ENCODE results near the gene CALY. TPM values are rescaled to one million over a fixed set of nuclear protein-coding genes. Genes with fewer than 3 reads are reported as not detected.
A peak's percentile ranks its signal among the peaks of the same experiment; 100 is the strongest.
"Not testable (repeated sequence)": the region's sequence is repeated elsewhere in the genome, so short reads cannot be mapped to it uniquely, and the experiment has no call there.

The CALY gene
- total RNA-seq, 2 donors from 2014 or later: 1.8 TPM; not detected in 1

DNA sequence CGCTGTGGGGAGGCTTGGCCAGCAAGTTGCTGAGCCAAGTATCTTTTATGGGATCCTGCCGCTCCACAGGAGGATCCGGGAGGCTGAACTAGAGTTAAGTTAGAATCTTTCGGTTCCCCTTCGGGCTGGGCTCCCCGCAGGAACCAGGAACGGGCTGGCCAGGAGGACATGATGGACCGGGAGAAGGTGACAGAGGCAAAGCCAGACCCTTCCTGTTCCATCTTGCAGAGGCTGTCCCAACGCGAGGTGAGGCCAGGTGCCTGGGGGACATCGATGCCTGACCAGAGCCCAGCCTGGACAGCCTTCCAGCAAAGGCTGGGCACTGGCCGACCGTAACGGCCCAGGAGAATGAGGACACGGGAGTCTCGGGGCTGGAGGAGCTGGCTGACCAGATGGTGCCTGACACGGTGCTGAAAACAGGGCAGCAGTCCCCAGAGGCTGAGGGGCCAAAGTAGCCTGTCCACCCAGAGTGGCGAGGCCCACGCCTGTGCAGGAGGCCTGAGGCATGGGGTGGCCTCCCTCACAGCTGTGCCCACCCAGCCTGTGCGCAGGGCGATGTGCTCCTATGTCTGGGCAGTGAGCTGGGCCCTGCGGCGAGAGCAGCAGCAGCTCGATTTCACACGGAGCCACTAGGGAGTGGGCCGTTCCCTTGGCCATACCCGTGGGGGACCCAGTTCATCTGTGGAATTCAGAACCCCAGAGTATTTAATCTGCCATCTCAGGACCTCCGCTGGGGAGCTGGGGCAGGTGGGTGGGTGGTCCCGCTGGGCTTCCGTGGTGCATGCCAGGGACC, 40.5 kb upstream of the CALY start:
- TF ChIP-seq POLR2A (IDR thresholded peaks at IDR 0.05): no peak
- TF ChIP-seq, protein P1, sequence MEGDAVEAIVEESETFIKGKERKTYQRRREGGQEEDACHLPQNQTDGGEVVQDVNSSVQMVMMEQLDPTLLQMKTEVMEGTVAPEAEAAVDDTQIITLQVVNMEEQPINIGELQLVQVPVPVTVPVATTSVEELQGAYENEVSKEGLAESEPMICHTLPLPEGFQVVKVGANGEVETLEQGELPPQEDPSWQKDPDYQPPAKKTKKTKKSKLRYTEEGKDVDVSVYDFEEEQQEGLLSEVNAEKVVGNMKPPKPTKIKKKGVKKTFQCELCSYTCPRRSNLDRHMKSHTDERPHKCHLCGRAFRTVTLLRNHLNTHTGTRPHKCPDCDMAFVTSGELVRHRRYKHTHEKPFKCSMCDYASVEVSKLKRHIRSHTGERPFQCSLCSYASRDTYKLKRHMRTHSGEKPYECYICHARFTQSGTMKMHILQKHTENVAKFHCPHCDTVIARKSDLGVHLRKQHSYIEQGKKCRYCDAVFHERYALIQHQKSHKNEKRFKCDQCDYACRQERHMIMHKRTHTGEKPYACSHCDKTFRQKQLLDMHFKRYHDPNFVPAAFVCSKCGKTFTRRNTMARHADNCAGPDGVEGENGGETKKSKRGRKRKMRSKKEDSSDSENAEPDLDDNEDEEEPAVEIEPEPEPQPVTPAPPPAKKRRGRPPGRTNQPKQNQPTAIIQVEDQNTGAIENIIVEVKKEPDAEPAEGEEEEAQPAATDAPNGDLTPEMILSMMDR (IDR thresholded peaks at IDR 0.05): no peak
- Histone ChIP-seq H3K27ac (no peak overlapping the region), H3K27me3 (no peaks in the 10 kb centered on the region), H3K4me1 (peaks cover 29% of the 10 kb centered on the region), H3K36me3 (replicated peaks in 1 of 2; ENCODE audit: insufficient read depth in 1 of 2, low read depth in 2 of 2) (no peaks in the 10 kb centered on the region), H3K4me3 (no peak overlapping the region), H3K9me3 (no peaks in the 10 kb centered on the region)
- DNase-seq (no peak), ATAC-seq (no peak)
- 82 to 91% methylated on average over 4 to 29 of the region's 30 CpGs for WGBS, 2 donors
- intact Hi-C loops (cut with DNase I): no loop called here

GRCh38 chr10:133376183-133376582, 39.5 kb upstream of the CALY start:
- intact Hi-C loops (cut with DNase I); H3K36me3 ChIP-seq (replicated peaks in 1 of 2; ENCODE audit: insufficient read depth in 1 of 2, low read depth in 2 of 2); H3K9me3 ChIP-seq; H3K27ac ChIP-seq; H3K4me3 ChIP-seq; ATAC-seq; DNase-seq; H3K27me3 ChIP-seq: not testable (repeated sequence)
- H3K4me1 ChIP-seq: peaks cover 39% of the 10 kb centered on the region
- 86 to 87% methylated on average over 5 of the region's 5 CpGs for WGBS, 2 donors

DNA sequence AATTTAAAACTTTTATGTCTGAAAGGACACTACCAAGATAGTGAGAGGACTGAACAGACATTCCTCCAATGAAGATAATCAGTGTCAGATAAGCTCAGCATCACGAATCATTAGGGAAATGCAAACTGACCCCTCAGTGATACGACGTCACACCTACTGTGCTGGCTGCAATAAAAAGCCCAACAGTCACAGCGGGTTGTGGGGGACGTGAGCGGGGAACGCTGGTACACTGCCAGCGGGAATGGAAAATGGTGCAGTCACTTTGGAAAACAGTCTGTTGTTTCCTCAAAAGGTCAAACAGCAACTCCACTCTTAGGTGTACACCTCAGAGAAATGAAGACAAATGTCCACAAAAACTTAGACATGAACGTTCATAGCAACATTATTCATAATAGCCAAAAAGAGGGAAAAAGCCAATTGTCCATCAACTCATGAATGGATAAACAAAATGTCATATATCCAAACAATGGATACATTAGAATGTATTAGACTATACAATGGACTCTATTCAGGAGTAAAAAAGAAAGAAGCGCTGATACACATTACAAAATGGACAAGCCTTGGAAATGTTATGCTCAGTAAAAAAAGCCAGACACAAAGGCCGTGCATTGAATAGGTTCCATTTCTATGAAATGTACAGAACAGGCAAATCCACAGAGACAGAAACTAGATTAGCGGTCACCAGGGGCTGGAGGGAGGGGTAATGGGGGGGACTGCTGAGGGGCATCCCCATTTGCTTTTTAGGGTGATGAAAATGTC, 38.8 kb upstream of the CALY start:
- DNase-seq (no peak), ATAC-seq (no peak)
- Histone ChIP-seq H3K9me3 (no peaks in the 10 kb centered on the region), H3K4me3 (no peak overlapping the region), H3K27me3 (no peaks in the 10 kb centered on the region), H3K27ac (no peak overlapping the region), H3K4me1 (peaks cover 40% of the 10 kb centered on the region), H3K36me3 (replicated peaks in 1 of 2; ENCODE audit: insufficient read depth in 1 of 2, low read depth in 2 of 2) (no peaks in the 10 kb centered on the region)
- whole genome bisulfite sequencing, 2 donors: 72 to 84% methylated on average over 12 of the region's 12 CpGs
- intact Hi-C loops (cut with DNase I): no loop called here
- TF ChIP-seq, protein P1 (IDR thresholded peaks at IDR 0.05): no peak
- TF ChIP-seq POLR2A (IDR thresholded peaks at IDR 0.05): no peak

GRCh38 chr10:133373174-133374090, 36.7 kb upstream of the CALY start, which contains the start of gene ECHS1:
Gene ECHS1, minus strand, starts transcription at chr10:133373354. Its CDS starts 21 bp downstream, at chr10:133373333.
- H3K27ac ChIP-seq: peak within 1 kb of the TSS; percentile 81 to 93 (median 86)
- 0% methylated on average over 22 to 70 of the region's 89 CpGs for WGBS, 2 donors
- no peaks in the 10 kb centered on the region for H3K9me3 ChIP-seq
- DNase-seq (peak; percentile 96 to 98 (median 96)), ATAC-seq (peak; percentile 97)
- peak within 1 kb of the TSS; percentile 88 to 90 for H3K4me3 ChIP-seq
- H3K36me3 ChIP-seq (replicated peaks in 1 of 2; ENCODE audit: insufficient read depth in 1 of 2, low read depth in 2 of 2): peaks cover 3 to 5% of the 10 kb centered on the region in 2 donors
- no peaks in the 10 kb centered on the region for H3K27me3 ChIP-seq
- H3K4me1 ChIP-seq: peaks cover 30% of the 10 kb centered on the region
- intact Hi-C loops (cut with DNase I): no loop called here
- TF ChIP-seq POLR2A (IDR thresholded peaks at IDR 0.05): peak; percentile 47 to 77 (median 75)
- TF ChIP-seq, protein P1 (IDR thresholded peaks at IDR 0.05): peak in 1 of 7 experiments; percentile 2
